ENCODE measurements around the gene CSMD2.

Gene CSMD2

GRCh38 chr1:34127006-34128000 is 37.7 kb downstream of the CSMD2 start:
- ChIA-PET POLR2A (no interaction called here), CTCF (interaction anchor here (1.1 kb wide), 1 partner anchor 14 kb away, joined by 3 read pairs; no protein-coding TSS in a partner anchor)
- TF ChIP-seq, protein P1, sequence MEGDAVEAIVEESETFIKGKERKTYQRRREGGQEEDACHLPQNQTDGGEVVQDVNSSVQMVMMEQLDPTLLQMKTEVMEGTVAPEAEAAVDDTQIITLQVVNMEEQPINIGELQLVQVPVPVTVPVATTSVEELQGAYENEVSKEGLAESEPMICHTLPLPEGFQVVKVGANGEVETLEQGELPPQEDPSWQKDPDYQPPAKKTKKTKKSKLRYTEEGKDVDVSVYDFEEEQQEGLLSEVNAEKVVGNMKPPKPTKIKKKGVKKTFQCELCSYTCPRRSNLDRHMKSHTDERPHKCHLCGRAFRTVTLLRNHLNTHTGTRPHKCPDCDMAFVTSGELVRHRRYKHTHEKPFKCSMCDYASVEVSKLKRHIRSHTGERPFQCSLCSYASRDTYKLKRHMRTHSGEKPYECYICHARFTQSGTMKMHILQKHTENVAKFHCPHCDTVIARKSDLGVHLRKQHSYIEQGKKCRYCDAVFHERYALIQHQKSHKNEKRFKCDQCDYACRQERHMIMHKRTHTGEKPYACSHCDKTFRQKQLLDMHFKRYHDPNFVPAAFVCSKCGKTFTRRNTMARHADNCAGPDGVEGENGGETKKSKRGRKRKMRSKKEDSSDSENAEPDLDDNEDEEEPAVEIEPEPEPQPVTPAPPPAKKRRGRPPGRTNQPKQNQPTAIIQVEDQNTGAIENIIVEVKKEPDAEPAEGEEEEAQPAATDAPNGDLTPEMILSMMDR (IDR thresholded peaks at IDR 0.05; ENCODE audit: insufficient read depth, low read length, missing control alignments) = no peak
- no peak overlapping the region for H3K4me3 ChIP-seq (ENCODE audit: low read depth, low read length)
- DNase-seq (ENCODE audit: low read depth, low spot score) = no peak

GRCh38 chr1:34126486-34126885 is 38.5 kb downstream of the CSMD2 start:
- POLR2A ChIA-PET = no interaction called here
- CTCF ChIA-PET = interaction anchor here (1.6 kb wide), 1 partner anchor 13 kb away, joined by 4 read pairs; no protein-coding TSS in a partner anchor
- no peak for DNase-seq (ENCODE audit: low read depth, low spot score)
- H3K4me3 ChIP-seq (ENCODE audit: low read depth, low read length) = no peak overlapping the region
- TF ChIP-seq, protein P1 (IDR thresholded peaks at IDR 0.05; ENCODE audit: insufficient read depth, low read length, missing control alignments) = no peak

DNA sequence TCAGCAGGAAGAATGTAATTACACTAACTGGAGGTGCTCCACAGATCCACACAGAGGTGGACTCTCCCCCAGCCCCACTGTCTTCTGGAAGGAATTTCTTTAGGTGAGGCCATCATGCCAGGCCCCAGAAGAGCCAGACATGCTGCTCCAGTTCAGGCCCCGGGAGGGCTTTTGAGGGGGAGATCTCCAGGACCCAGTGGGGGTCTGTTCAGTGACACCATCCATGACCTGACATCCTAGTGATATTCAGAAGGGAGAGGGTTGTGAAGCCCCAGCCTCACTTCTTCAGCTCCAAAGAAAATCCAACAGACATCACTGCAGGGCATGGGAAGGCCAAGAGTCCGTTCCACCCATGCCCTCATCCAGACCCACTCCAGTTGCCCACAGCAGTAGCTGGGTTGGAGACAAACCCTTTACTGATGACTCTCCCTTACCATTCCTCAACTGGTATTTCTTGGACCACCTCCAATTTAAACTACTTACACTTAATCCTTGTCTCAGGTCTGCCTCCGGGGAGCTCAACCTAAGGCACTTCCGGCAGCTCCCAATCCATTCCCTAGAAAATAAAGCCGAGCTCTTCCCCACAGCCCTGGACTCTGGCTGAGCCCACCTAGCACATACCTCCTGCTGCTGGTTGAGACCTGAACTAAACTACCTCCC is 39.2 kb downstream of the CSMD2 start:
- no peak overlapping the region for H3K4me3 ChIP-seq (ENCODE audit: low read depth, low read length)
- TF ChIP-seq, protein P1 (IDR thresholded peaks at IDR 0.05; ENCODE audit: insufficient read depth, low read length, missing control alignments) = no peak
- ChIA-PET CTCF (interaction anchor here (1.6 kb wide), 1 partner anchor 13 kb away, joined by 4 read pairs; no protein-coding TSS in a partner anchor), POLR2A (interaction anchor here (0.6 kb wide), 1 partner anchor 34 kb away, joined by 3 read pairs; no protein-coding TSS in a partner anchor)
- DNase-seq (ENCODE audit: low read depth, low spot score) = no peak

DNA sequence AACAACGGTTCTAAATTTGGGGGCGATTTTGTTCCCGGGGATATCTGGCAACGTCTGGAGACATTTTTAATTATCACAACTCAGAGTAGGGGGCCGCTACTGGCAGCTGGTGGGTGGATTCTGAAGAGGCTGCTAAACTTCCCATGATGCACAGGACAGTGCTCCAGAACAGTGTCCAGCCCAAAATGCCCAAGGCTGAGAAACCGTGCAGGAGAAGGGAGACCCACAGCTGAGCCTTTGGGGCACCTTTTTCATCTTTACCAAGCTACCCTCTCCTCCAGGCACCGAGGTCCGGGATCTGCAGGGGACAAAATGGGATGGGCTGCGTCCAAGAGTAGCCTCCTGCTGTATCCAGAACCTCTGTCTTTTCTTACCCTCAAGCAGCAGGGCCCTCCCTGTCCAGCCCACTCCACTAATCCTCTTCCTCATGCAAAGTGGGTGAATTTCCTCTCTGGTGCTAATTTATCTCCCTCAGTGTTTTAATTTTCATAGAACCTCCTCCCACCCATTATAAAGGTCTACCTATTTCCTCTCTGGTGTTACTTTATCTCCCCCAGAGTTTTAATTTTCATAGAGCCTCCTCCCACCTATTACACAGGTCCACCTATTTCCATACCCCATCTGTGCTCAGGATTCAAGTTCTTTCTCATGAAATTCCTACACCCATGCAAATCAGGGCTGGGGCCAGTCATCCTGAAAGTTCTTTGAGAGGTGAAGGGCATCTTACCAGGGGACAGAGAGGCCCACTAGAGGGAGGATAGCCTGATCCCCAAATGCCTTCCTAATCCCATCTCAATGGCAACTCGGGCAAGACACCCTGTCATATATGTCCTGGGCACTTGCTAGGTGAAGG is 42.7 kb downstream of the CSMD2 start:
- ChIA-PET POLR2A (no interaction called here), CTCF (interaction anchor here (1.7 to 2.4 kb wide), 2 partner anchors 8 to 41 kb away, joined by 7 to 8 read pairs; no protein-coding TSS in a partner anchor)
- TF ChIP-seq, protein P1 (IDR thresholded peaks at IDR 0.05; ENCODE audit: insufficient read depth, low read length, missing control alignments) = no peak
- no peak overlapping the region for H3K4me3 ChIP-seq (ENCODE audit: low read depth, low read length)
- DNase-seq (ENCODE audit: low read depth, low spot score) = no peak

GRCh38 chr1:34115233-34115632 is 49.8 kb downstream of the CSMD2 start:
- TF ChIP-seq, protein P1 (IDR thresholded peaks at IDR 0.05; ENCODE audit: insufficient read depth, low read length, missing control alignments) = no peak
- no peak for DNase-seq (ENCODE audit: low read depth, low spot score)
- no peak overlapping the region for H3K4me3 ChIP-seq (ENCODE audit: low read depth, low read length)
- ChIA-PET CTCF (interaction anchor here (0.8 to 1.7 kb wide), 9 partner anchors 8 to 627 kb away, joined by 3 to 8 read pairs (median 3); no protein-coding TSS in a partner anchor), POLR2A (no interaction called here)

Measured in AG04449 (cell line).